Measurements from ENCODE around the gene ABCD3.
"Not testable (repeated sequence)": the region's sequence is repeated elsewhere in the genome, so short reads cannot be mapped to it uniquely, and the experiment has no call there.

The ABCD3 gene

GRCh38 chr1:94434365-94435045 is 16.3 kb downstream of the ABCD3 start:
- Histone ChIP-seq H3K9me3 (ENCODE audit: control insufficient read depth, insufficient read depth, low read length) (no peaks in the 10 kb centered on the region), H3K36me3 (ENCODE audit: control insufficient read depth, insufficient read depth, low read length) (no peaks in the 10 kb centered on the region), H3K9ac (ENCODE audit: low read depth, low read length) (no peak overlapping the region), H3K4me1 (ENCODE audit: control insufficient read depth, insufficient read depth, low read length) (no peaks in the 10 kb centered on the region), H3K4me3 (ENCODE audit: low read depth, low read length) (no peak overlapping the region), H3K27me3 (ENCODE audit: control insufficient read depth, insufficient read depth, low read length) (no peaks in the 10 kb centered on the region)

DNA sequence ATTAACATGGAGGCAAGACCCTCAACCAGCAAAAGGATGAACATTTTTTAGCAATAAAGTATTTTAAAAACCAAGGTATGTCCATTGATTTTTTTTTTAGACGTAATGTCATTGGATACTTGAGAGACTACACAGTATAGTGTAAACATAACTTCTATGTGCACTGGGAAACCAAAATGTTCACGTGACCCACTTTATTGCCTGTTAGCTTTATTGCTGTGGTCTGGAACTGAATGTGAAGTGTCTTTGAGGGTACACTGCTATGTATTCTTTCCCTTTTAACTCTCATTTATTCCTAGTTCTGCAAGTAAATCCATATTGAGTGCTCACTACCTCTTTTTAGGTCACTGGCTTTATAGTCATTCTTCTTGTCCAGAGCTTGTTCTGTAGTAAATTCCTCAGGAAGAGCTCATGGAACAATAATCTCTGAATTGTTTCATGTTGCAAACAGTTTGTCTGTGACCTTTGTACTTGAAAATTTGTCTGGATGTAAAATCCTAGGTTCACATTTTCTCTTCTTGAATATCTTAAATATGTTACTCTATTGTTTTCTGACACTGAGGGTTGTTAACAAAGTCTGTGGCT is 20.6 kb downstream of the ABCD3 start:
- H3K27me3 ChIP-seq (ENCODE audit: control insufficient read depth, insufficient read depth, low read length): no peaks in the 10 kb centered on the region
- no peaks in the 10 kb centered on the region for H3K4me1 ChIP-seq (ENCODE audit: control insufficient read depth, insufficient read depth, low read length)
- no peak overlapping the region for H3K9ac ChIP-seq (ENCODE audit: low read depth, low read length)
- no peaks in the 10 kb centered on the region for H3K9me3 ChIP-seq (ENCODE audit: control insufficient read depth, insufficient read depth, low read length)
- no peak overlapping the region for H3K4me3 ChIP-seq (ENCODE audit: low read depth, low read length)
- no peaks in the 10 kb centered on the region for H3K36me3 ChIP-seq (ENCODE audit: control insufficient read depth, insufficient read depth, low read length)

DNA sequence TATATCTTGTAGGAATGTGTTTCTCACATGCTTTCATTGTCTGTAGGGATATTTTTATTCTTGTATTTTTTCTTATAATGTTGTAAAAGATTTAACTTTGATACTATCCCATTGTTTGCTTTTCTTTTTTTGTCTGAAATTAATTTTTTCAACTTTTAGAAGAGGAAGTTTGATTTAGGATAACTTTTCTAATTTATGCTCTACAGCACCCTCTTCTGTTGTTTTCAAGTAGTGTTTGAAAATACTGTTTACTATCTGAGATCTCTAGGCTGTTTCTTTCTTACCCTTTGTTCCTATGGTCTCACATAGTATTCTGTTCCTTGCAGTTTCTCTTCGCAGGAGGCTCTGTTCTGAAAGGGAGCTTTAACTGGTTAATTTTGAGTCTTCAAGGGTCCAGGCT is 21.9 kb downstream of the ABCD3 start:
- Histone ChIP-seq H3K27me3 (ENCODE audit: control insufficient read depth, insufficient read depth, low read length) (no peaks in the 10 kb centered on the region), H3K4me3 (ENCODE audit: low read depth, low read length) (no peak overlapping the region), H3K9ac (ENCODE audit: low read depth, low read length) (no peak overlapping the region), H3K4me1 (ENCODE audit: control insufficient read depth, insufficient read depth, low read length) (no peaks in the 10 kb centered on the region), H3K36me3 (ENCODE audit: control insufficient read depth, insufficient read depth, low read length) (no peaks in the 10 kb centered on the region), H3K9me3 (ENCODE audit: control insufficient read depth, insufficient read depth, low read length) (peaks cover 5% of the 10 kb centered on the region)

- peaks cover 12% of the 10 kb centered on the region for H3K9me3 ChIP-seq (ENCODE audit: control insufficient read depth, insufficient read depth, low read length)
- not testable (repeated sequence) for H3K9ac ChIP-seq (ENCODE audit: low read depth, low read length); H3K4me3 ChIP-seq (ENCODE audit: low read depth, low read length); H3K4me1 ChIP-seq (ENCODE audit: control insufficient read depth, insufficient read depth, low read length); H3K36me3 ChIP-seq (ENCODE audit: control insufficient read depth, insufficient read depth, low read length); H3K27me3 ChIP-seq (ENCODE audit: control insufficient read depth, insufficient read depth, low read length)
Observed at GRCh38 chr1:94443067-94443466, 24.9 kb downstream of the ABCD3 start.

GRCh38 chr1:94444819-94445218 is 26.6 kb downstream of the ABCD3 start:
- not testable (repeated sequence) for H3K4me3 ChIP-seq (ENCODE audit: low read depth, low read length)

DNA sequence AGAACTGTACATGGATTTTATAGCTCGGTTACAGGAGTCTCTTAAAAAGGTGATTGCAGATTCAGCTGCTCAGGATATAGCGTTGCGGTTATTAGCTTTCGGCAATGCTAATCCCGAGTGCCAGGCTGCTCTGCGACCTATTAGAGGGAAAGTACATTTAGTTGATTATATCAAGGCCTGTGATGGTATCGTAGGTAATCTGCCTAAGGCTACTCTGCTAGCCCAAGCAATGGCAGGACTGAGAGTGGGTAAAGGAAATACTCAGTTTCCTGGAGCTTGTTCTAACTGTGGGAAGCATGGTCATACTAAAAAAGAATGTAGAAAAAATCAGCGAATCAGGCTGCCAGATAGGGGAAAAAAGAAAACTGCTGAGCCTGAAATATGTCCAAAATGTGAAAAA is 27.5 kb downstream of the ABCD3 start:
- H3K9me3 ChIP-seq (ENCODE audit: control insufficient read depth, insufficient read depth, low read length): peaks cover 22% of the 10 kb centered on the region
- not testable (repeated sequence) for H3K9ac ChIP-seq (ENCODE audit: low read depth, low read length); H3K36me3 ChIP-seq (ENCODE audit: control insufficient read depth, insufficient read depth, low read length); H3K4me3 ChIP-seq (ENCODE audit: low read depth, low read length); H3K27me3 ChIP-seq (ENCODE audit: control insufficient read depth, insufficient read depth, low read length); H3K4me1 ChIP-seq (ENCODE audit: control insufficient read depth, insufficient read depth, low read length)

More at GRCh38 chr1:94444819-94445218, 26.6 kb downstream of the ABCD3 start:
- not testable (repeated sequence) for H3K27me3 ChIP-seq (ENCODE audit: control insufficient read depth, insufficient read depth, low read length); H3K9ac ChIP-seq (ENCODE audit: low read depth, low read length); H3K4me1 ChIP-seq (ENCODE audit: control insufficient read depth, insufficient read depth, low read length); H3K36me3 ChIP-seq (ENCODE audit: control insufficient read depth, insufficient read depth, low read length)
- peaks cover 19% of the 10 kb centered on the region for H3K9me3 ChIP-seq (ENCODE audit: control insufficient read depth, insufficient read depth, low read length)

GRCh38 chr1:94446177-94446576 is 28.0 kb downstream of the ABCD3 start:
- H3K27me3 ChIP-seq (ENCODE audit: control insufficient read depth, insufficient read depth, low read length); H3K4me3 ChIP-seq (ENCODE audit: low read depth, low read length); H3K36me3 ChIP-seq (ENCODE audit: control insufficient read depth, insufficient read depth, low read length); H3K4me1 ChIP-seq (ENCODE audit: control insufficient read depth, insufficient read depth, low read length); H3K9ac ChIP-seq (ENCODE audit: low read depth, low read length): not testable (repeated sequence)
- peaks cover 27% of the 10 kb centered on the region for H3K9me3 ChIP-seq (ENCODE audit: control insufficient read depth, insufficient read depth, low read length)

DNA sequence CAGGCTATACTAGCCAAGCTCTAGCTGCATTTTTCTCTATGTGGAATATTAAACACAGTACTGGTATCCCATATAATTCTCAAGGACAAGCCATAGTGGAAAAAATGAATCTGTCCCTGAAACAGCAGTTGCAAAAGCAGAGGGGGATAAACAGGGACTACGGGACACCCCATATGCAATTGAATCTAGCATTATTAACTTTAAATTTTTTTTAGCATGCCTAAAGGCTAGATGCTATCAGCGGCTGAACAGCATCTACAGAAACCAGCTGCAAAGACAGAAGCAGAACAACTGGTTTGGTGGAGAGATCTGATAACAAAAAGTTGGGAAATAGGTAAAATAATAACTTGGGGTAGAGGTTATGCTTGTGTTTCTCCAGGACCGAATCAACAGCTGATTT is 30.6 kb downstream of the ABCD3 start:
- H3K9me3 ChIP-seq (ENCODE audit: control insufficient read depth, insufficient read depth, low read length): peaks cover 36% of the 10 kb centered on the region

GRCh38 chr1:94456736-94457135 is 38.5 kb downstream of the ABCD3 start:
- peaks cover 5% of the 10 kb centered on the region for H3K9me3 ChIP-seq (ENCODE audit: control insufficient read depth, insufficient read depth, low read length)
- H3K4me1 ChIP-seq (ENCODE audit: control insufficient read depth, insufficient read depth, low read length): no peaks in the 10 kb centered on the region
- H3K36me3 ChIP-seq (ENCODE audit: control insufficient read depth, insufficient read depth, low read length): no peaks in the 10 kb centered on the region
- no peaks in the 10 kb centered on the region for H3K27me3 ChIP-seq (ENCODE audit: control insufficient read depth, insufficient read depth, low read length)
- no peak overlapping the region for H3K4me3 ChIP-seq (ENCODE audit: low read depth, low read length)
- no peak overlapping the region for H3K9ac ChIP-seq (ENCODE audit: low read depth, low read length)

More for the DNA sequence above, 30.6 kb downstream of the ABCD3 start:
- not testable (repeated sequence) for H3K4me1 ChIP-seq (ENCODE audit: control insufficient read depth, insufficient read depth, low read length); H3K4me3 ChIP-seq (ENCODE audit: low read depth, low read length); H3K27me3 ChIP-seq (ENCODE audit: control insufficient read depth, insufficient read depth, low read length); H3K9ac ChIP-seq (ENCODE audit: low read depth, low read length); H3K36me3 ChIP-seq (ENCODE audit: control insufficient read depth, insufficient read depth, low read length)

GRCh38 chr1:94462606-94463005 is 44.4 kb downstream of the ABCD3 start:
- no peaks in the 10 kb centered on the region for H3K4me1 ChIP-seq (ENCODE audit: control insufficient read depth, insufficient read depth, low read length)
- H3K27me3 ChIP-seq (ENCODE audit: control insufficient read depth, insufficient read depth, low read length): no peaks in the 10 kb centered on the region
- H3K36me3 ChIP-seq (ENCODE audit: control insufficient read depth, insufficient read depth, low read length): no peaks in the 10 kb centered on the region
- H3K9ac ChIP-seq (ENCODE audit: low read depth, low read length): no peak overlapping the region
- no peak overlapping the region for H3K4me3 ChIP-seq (ENCODE audit: low read depth, low read length)
- H3K9me3 ChIP-seq (ENCODE audit: control insufficient read depth, insufficient read depth, low read length): no peaks in the 10 kb centered on the region

GRCh38 chr1:94463056-94463764 is 45.0 kb downstream of the ABCD3 start:
- Histone ChIP-seq H3K27me3 (ENCODE audit: control insufficient read depth, insufficient read depth, low read length) (no peaks in the 10 kb centered on the region), H3K4me3 (ENCODE audit: low read depth, low read length) (no peak overlapping the region), H3K4me1 (ENCODE audit: control insufficient read depth, insufficient read depth, low read length) (no peaks in the 10 kb centered on the region), H3K36me3 (ENCODE audit: control insufficient read depth, insufficient read depth, low read length) (no peaks in the 10 kb centered on the region), H3K9me3 (ENCODE audit: control insufficient read depth, insufficient read depth, low read length) (no peaks in the 10 kb centered on the region), H3K9ac (ENCODE audit: low read depth, low read length) (no peak overlapping the region)

DNA sequence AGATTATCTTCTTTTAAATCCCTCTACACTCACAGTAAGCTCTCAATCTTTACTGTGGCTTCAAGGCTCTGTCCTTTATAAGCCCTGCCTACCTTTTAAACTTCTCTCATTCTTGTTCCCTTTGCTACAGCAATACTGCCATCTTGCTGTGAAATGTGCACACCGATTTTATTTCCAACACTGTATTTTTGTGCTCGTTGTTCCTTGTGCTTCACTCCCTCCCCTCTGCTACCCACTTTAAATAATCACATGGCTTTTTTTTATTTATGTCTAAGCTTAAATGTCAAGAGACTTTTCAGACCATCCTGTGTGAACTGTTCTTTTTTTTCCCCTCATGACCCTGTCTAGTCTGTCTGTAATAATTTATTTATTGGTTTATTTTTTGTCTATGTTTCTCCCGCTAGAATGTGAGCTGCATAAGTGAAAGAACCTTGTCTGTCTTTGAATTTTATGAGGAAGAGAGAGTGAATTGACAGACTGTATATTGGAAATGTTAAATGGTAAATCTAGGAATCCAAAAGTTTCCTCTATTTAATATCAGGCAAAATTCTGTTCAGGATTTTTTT is 45.7 kb downstream of the ABCD3 start:
- Histone ChIP-seq H3K4me3 (ENCODE audit: low read depth, low read length) (no peak overlapping the region), H3K9ac (ENCODE audit: low read depth, low read length) (no peak overlapping the region), H3K36me3 (ENCODE audit: control insufficient read depth, insufficient read depth, low read length) (no peaks in the 10 kb centered on the region), H3K4me1 (ENCODE audit: control insufficient read depth, insufficient read depth, low read length) (no peaks in the 10 kb centered on the region), H3K27me3 (ENCODE audit: control insufficient read depth, insufficient read depth, low read length) (no peaks in the 10 kb centered on the region), H3K9me3 (ENCODE audit: control insufficient read depth, insufficient read depth, low read length) (no peaks in the 10 kb centered on the region)

Measured in iPS-15b (cell line).